ENCODE results near the gene INSL6. TPM values are rescaled to one million over a fixed set of nuclear protein-coding genes. Genes with fewer than 3 reads are reported as not detected.

Gene INSL6
- polyA plus RNA-seq, 3 donors = 0.19 to 0.24 (median 0.21) TPM

Other genes with a start within 250 kb of the INSL6 start
- 10 to 100 TPM; 12.8 to 15.5 (median 13.1) TPM for gene JAK2, start 200.4 kb downstream of the INSL6 start, polyA plus RNA-seq (ENCODE audit: insufficient read length in 3 of 3)
- not detected for gene INSL4, start 45.8 kb upstream of the INSL6 start, polyA plus RNA-seq (ENCODE audit: insufficient read length in 3 of 3)
- gene RLN2, start 119.1 kb upstream of the INSL6 start, polyA plus RNA-seq (ENCODE audit: insufficient read length in 3 of 3) = 1 to 10 TPM; 3.0 to 4.2 (median 3.4) TPM
- under 1 TPM; 0.24 to 0.86 (median 0.47) TPM for gene RLN1, start 154.2 kb upstream of the INSL6 start, polyA plus RNA-seq (ENCODE audit: insufficient read length in 3 of 3)